Measurements from ENCODE around the gene PTK6.

PTK6 gene

GRCh38 chr20:63545814-63546213 lies 8.6 kb upstream of the PTK6 start:
- no peak for DNase-seq
- intact Hi-C loops (cut with DNase I; ENCODE audit: low total_unique reads), result loop anchor here (5.0 kb wide), 1 partner anchor 241 kb away; no protein-coding TSS in a partner anchor
- no peak for TF ChIP-seq CTCF (IDR thresholded peaks at IDR 0.05)
- peaks cover 0 to 84% of the 10 kb centered on the region in 2 donors for H3K27me3 ChIP-seq
- H3K4me3 ChIP-seq, result no peak overlapping the region
- no peak overlapping the region for H3K27ac ChIP-seq
- H3K9me3 ChIP-seq, result no peaks in the 10 kb centered on the region
- peaks cover 0 to 5% (median 0%) of the 10 kb centered on the region in 4 donors for H3K4me1 ChIP-seq
- H3K36me3 ChIP-seq, result no peaks in the 10 kb centered on the region

GRCh38 chr20:63544958-63545516 lies 7.9 kb upstream of the PTK6 start:
- Histone ChIP-seq H3K4me1 (peaks cover 0 to 5% (median 0%) of the 10 kb centered on the region in 4 donors), H3K4me3 (no peak overlapping the region), H3K9me3 (no peaks in the 10 kb centered on the region), H3K36me3 (no peaks in the 10 kb centered on the region), H3K27ac (no peak overlapping the region), H3K27me3 (peaks cover 0 to 80% of the 10 kb centered on the region in 2 donors)
- DNase-seq, result no peak
- intact Hi-C loops (cut with DNase I; ENCODE audit: low total_unique reads), result loop anchor here (5.0 kb wide), 1 partner anchor 242 kb away; no protein-coding TSS in a partner anchor
- no peak for TF ChIP-seq CTCF (IDR thresholded peaks at IDR 0.05)

- H3K4me3 ChIP-seq, result no peak overlapping the region
- H3K27ac ChIP-seq, result no peak overlapping the region
- intact Hi-C loops (cut with DNase I; ENCODE audit: low total_unique reads), result no loop called here
- H3K27me3 ChIP-seq, result peaks cover 0 to 80% of the 10 kb centered on the region in 2 donors
- no peaks in the 10 kb centered on the region for H3K36me3 ChIP-seq
- no peaks in the 10 kb centered on the region for H3K9me3 ChIP-seq
- DNase-seq, result no peak
- no peak for TF ChIP-seq CTCF (IDR thresholded peaks at IDR 0.05)
- H3K4me1 ChIP-seq, result peaks cover 0 to 5% (median 0%) of the 10 kb centered on the region in 4 donors
Observed at GRCh38 chr20:63544241-63544957, 7.2 kb upstream of the PTK6 start.

- Histone ChIP-seq H3K27me3 (peaks cover 0 to 81% of the 10 kb centered on the region in 2 donors), H3K9me3 (no peaks in the 10 kb centered on the region), H3K4me3 (no peak overlapping the region), H3K4me1 (peaks cover 0 to 5% (median 0%) of the 10 kb centered on the region in 4 donors), H3K27ac (no peak overlapping the region), H3K36me3 (no peaks in the 10 kb centered on the region)
- DNase-seq, result no peak
- no peak for TF ChIP-seq CTCF (IDR thresholded peaks at IDR 0.05)
- intact Hi-C loops (cut with DNase I; ENCODE audit: low total_unique reads), result no loop called here
Observed at GRCh38 chr20:63543733-63544132, 6.6 kb upstream of the PTK6 start.

GRCh38 chr20:63543131-63543530 lies 6.0 kb upstream of the PTK6 start:
- no peak overlapping the region for H3K4me3 ChIP-seq
- DNase-seq, result no peak
- no peaks in the 10 kb centered on the region for H3K9me3 ChIP-seq
- no peak for TF ChIP-seq CTCF (IDR thresholded peaks at IDR 0.05)
- H3K27me3 ChIP-seq, result peaks cover 0 to 80% of the 10 kb centered on the region in 2 donors
- intact Hi-C loops (cut with DNase I; ENCODE audit: low total_unique reads), result no loop called here
- H3K4me1 ChIP-seq, result peaks cover 0 to 10% (median 2%) of the 10 kb centered on the region in 4 donors
- H3K27ac ChIP-seq, result no peak overlapping the region
- H3K36me3 ChIP-seq, result no peaks in the 10 kb centered on the region

Measured in tibial artery (tissue), 4 donors.